GM12873 (cell line): ENCODE measurements around the gene MAPK8IP3.

Experiments
- TF ChIP-seq, protein P1 (sequence below): IDR thresholded peaks from 2 replicates; pipeline ENCODE4 v1.5.1; 2012; ENCODE audit warnings: low read depth, mild to moderate bottlenecking, moderate library complexity, low read length, control low read depth; ENCODE audit not compliant: insufficient read depth; ENCODE audit errors: missing control alignments

Gene MAPK8IP3, protein sequence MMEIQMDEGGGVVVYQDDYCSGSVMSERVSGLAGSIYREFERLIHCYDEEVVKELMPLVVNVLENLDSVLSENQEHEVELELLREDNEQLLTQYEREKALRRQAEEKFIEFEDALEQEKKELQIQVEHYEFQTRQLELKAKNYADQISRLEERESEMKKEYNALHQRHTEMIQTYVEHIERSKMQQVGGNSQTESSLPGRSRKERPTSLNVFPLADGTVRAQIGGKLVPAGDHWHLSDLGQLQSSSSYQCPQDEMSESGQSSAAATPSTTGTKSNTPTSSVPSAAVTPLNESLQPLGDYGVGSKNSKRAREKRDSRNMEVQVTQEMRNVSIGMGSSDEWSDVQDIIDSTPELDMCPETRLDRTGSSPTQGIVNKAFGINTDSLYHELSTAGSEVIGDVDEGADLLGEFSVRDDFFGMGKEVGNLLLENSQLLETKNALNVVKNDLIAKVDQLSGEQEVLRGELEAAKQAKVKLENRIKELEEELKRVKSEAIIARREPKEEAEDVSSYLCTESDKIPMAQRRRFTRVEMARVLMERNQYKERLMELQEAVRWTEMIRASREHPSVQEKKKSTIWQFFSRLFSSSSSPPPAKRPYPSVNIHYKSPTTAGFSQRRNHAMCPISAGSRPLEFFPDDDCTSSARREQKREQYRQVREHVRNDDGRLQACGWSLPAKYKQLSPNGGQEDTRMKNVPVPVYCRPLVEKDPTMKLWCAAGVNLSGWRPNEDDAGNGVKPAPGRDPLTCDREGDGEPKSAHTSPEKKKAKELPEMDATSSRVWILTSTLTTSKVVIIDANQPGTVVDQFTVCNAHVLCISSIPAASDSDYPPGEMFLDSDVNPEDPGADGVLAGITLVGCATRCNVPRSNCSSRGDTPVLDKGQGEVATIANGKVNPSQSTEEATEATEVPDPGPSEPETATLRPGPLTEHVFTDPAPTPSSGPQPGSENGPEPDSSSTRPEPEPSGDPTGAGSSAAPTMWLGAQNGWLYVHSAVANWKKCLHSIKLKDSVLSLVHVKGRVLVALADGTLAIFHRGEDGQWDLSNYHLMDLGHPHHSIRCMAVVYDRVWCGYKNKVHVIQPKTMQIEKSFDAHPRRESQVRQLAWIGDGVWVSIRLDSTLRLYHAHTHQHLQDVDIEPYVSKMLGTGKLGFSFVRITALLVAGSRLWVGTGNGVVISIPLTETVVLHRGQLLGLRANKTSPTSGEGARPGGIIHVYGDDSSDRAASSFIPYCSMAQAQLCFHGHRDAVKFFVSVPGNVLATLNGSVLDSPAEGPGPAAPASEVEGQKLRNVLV (N-terminal part only)

DNA sequence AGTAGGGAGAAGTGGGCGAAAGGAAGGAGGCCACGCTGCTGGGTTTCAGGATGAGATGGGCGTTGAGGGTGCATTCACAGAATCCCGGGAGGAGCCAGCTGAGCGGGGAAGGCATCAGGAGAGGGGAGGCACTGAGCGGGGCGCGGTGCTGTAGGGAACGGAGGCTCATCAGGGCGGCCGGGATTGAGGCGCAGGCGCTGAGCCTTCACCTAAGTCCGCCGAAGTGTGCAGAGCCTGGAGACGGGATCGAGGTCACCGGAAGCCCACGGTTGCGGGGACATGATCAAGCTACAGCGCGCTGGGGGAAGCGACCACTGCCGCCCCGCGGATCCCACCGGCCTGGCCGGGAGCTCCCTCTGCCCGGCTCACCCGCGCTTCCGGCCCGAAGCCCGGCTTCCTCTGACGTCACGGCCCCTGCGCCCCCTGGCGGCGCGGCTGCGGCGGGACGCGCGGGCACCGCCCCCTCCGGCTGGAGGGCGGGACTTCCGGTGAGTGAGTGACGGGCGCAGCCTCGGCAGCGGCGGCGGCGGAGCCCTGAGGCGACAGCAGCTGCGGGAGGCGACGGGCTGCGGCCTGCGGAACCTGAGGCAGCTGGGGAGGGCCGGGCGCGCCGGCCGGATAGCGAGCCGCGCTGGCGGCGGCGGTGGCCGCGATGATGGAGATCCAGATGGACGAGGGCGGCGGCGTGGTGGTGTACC, at the start of gene MAPK8IP3:
Gene MAPK8IP3 (plus strand): TSS at position 508 of the 698 bp plus-strand sequence. CDS start 145 bp downstream, at position 653.
- TF ChIP-seq, protein P1, sequence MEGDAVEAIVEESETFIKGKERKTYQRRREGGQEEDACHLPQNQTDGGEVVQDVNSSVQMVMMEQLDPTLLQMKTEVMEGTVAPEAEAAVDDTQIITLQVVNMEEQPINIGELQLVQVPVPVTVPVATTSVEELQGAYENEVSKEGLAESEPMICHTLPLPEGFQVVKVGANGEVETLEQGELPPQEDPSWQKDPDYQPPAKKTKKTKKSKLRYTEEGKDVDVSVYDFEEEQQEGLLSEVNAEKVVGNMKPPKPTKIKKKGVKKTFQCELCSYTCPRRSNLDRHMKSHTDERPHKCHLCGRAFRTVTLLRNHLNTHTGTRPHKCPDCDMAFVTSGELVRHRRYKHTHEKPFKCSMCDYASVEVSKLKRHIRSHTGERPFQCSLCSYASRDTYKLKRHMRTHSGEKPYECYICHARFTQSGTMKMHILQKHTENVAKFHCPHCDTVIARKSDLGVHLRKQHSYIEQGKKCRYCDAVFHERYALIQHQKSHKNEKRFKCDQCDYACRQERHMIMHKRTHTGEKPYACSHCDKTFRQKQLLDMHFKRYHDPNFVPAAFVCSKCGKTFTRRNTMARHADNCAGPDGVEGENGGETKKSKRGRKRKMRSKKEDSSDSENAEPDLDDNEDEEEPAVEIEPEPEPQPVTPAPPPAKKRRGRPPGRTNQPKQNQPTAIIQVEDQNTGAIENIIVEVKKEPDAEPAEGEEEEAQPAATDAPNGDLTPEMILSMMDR = peak; percentile 81

DNA sequence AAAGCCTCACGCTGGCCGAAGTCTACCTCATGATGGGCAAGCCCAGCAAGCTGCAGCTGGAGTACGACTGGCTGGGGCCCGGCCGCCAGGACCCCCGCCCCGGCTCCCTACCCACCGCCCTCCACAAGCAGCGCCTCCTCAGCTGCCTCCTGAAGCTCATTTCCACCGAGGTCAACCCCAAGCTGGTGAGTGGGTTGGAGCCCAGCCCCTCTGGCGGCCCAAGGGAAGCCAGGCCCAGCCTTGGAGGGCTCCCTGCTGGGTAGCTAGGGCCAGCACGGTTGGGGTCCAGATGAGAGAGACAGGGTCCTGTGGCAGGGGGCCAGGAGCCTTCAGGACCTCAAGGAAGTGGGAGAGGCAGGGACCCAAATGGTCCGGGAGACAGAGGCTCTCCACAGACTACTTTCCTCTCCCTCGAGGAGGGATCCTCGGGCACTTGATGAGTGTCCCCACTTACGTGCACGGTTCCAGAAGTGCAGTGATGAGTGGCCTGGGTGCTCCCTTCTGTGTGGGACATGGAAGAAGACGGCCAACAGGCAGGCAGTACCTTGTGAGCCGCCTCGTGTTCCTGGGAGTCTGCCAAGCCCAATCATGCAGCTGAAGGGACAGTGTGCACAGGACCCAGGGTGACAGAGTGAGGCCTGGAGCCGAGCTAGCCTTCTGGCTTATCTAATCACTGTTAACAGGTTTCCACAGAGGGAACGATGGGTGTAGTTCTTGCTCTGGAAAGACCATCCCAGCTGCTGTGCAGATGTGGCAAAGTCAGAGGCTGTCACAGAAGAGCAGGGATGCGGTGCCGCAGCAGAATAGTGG, 49.0 kb upstream of the MAPK8IP3 start:
- TF ChIP-seq, protein P1 = no peak

DNA sequence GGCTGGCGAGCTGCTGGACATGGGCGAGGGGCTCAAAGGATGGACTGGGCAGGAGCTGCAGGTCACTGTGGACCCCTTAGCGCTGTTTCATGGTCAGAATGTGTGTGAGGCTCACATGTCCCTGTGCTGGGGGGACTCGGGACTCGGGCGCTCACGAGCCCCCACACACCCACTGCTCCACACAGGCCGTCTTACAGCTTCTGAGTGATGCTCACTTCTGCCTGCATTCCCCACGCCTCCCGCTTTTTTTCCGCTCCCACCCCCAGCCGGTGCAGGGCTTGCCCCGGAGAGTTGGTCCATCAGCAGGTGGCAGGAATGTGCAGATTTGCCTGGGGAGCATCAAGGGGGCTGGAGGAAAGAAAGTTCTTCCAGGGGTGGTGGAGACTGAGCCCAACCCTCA, 48.2 kb upstream of the MAPK8IP3 start:
- TF ChIP-seq, protein P1 = no peak

DNA sequence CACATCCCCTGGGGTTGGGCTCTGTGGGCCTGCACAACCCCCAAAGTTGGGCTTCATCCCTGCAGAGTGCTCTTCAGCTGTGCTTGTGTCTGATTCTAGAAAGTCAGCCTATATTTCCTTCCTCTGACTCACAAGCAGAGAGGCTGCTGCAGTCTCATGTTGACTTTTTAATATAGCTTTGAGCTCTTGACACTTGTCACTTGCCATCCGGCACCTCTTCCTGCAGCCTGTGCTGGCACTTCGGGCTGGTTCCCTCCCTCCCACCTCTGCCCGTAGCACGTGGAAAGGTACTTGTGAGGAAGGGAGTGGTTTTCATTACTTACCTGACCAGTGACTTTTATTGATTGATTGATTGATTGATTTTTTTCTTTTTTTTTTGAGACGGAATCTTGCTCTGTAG, 47.0 kb upstream of the MAPK8IP3 start:
- TF ChIP-seq, protein P1 = no peak

DNA sequence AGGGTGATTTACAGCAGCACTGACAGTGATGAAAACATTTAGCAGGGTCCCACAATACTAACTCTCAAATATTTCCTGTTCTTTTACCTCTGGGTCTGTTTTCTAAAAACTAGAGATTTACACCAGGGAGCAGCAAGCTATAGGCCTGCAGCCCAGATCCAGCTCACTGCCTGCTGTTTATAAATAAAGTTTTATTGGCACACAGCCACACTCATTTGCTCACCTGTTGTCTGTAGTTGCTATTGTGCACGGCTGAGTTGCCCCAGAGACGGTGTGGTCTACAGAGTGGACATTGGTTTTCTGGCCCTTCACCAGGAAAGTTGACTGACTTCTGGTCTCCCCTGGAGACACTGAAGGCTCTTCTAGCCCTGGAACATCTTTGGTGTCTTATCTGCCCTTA, 44.2 kb upstream of the MAPK8IP3 start:
- TF ChIP-seq, protein P1 = no peak

DNA sequence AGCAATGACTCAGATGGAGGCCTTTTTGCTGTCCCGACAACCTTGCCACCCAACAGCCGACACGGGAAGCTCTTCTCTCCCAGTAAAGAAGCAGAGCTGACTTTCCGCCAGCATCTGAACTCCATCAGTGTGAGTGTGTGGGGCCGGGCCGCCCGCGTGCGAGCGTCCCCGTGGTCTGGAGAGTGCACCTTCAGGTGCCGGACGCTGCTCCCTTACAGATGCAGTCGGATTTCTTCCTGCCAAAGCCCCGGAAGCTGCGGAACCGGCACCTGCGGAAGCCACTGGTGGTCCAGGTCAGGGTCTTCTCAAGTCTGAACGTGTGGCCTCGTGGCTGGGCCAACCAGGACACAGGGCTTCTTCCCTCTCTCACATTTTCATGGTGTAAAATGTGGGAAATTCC, 43.5 kb upstream of the MAPK8IP3 start:
- TF ChIP-seq, protein P1 = no peak
